Immature natural killer cell (primary cell): ENCODE results near the gene ANKHD1. TPM values are rescaled to one million over a fixed set of nuclear protein-coding genes. Genes with fewer than 3 reads are reported as not detected.
A peak's percentile ranks its signal among the peaks of the same experiment; 100 is the strongest.

Experiments used
- DNase-seq, 3 donors: peaks; one replicate each; pipeline ENCODE4 v3.0.0; 2022; ENCODE audit warnings: mixed read lengths in 1 of 3
- H3K27ac Mint-ChIP-seq, 6 donors: one replicate each; pipeline ENCODE4 v1.8.0; 2020; ENCODE audit warnings: mixed read lengths in 6 of 6, mild to moderate bottlenecking in 5 of 6, inconsistent platforms in 4 of 6, moderate library complexity in 3 of 6
- H3K27me3 Mint-ChIP-seq, 3 donors: one replicate each; pipeline ENCODE4 v1.8.0; 2020 to 2021; ENCODE audit warnings: low read depth in 3 of 3, mild to moderate bottlenecking in 3 of 3, mixed read lengths in 3 of 3, moderate library complexity in 3 of 3, inconsistent platforms in 1 of 3
- H3K36me3 Mint-ChIP-seq, 3 donors: one replicate each; pipeline ENCODE4 v1.8.0; 2020; ENCODE audit warnings: mixed read lengths in 3 of 3, inconsistent platforms in 2 of 3, mild to moderate bottlenecking in 2 of 3
- H3K4me1 Mint-ChIP-seq, 2 donors: one replicate each; pipeline ENCODE4 v1.8.0; 2020; ENCODE audit warnings: inconsistent platforms in 2 of 2, mild to moderate bottlenecking in 2 of 2, mixed read lengths in 2 of 2, moderate library complexity in 1 of 2
- H3K4me3 Mint-ChIP-seq, 5 donors: one replicate each; pipeline ENCODE4 v1.8.0; 2020; ENCODE audit warnings: mild to moderate bottlenecking in 5 of 5, mixed read lengths in 5 of 5, inconsistent platforms in 3 of 5, moderate library complexity in 3 of 5
- H3K9me3 Mint-ChIP-seq, 6 donors: one replicate each; pipeline ENCODE4 v1.8.0; 2020; ENCODE audit warnings: mild to moderate bottlenecking in 6 of 6, mixed read lengths in 6 of 6, inconsistent platforms in 4 of 6, moderate library complexity in 3 of 6
- polyA plus RNA-seq, 3 donors: library from polyadenylated mRNA; unstranded; fragments of 300-500 nt; fragmentation: Illumina TruSeq; gene quantifications; one replicate each; pipeline ENCODE4 v1.2.3, GENCODE V29; 2021

Gene ANKHD1
- 10 to 100 TPM; 37.0 to 86.1 (median 62.7) TPM for polyA plus RNA-seq

- Mint-ChIP-seq H3K4me3 (no peak within 1 kb of the TSS), H3K9me3 (no peaks in the 10 kb centered on the region), H3K36me3 (no peaks in the 10 kb centered on the region), H3K27ac (no peak within 1 kb of the TSS), H3K27me3 (no peaks in the 10 kb centered on the region), H3K4me1 (peaks cover 34 to 47% of the 10 kb centered on the region in 2 donors)
- peak; percentile 98 to 99 (median 99) for DNase-seq
Observed at GRCh38 chr5:140401362-140402257, at the start of gene ANKHD1. Gene ANKHD1 (plus strand): TSS chr5:140401833. CDS start chr5:140401968, 135 bp downstream.

GRCh38 chr5:140355546-140355945 is 46.1 kb upstream of the ANKHD1 start:
- peaks cover 8 to 9% of the 10 kb centered on the region in 2 donors for H3K4me1 Mint-ChIP-seq
- no peaks in the 10 kb centered on the region for H3K9me3 Mint-ChIP-seq
- peaks cover 5 to 14% (median 5%) of the 10 kb centered on the region in 3 donors for H3K27me3 Mint-ChIP-seq
- DNase-seq = no peak
- H3K4me3 Mint-ChIP-seq = no peak overlapping the region
- H3K27ac Mint-ChIP-seq = no peak overlapping the region
- H3K36me3 Mint-ChIP-seq = no peaks in the 10 kb centered on the region

- Mint-ChIP-seq H3K4me3 (peak overlapping the region; percentile 24 to 80 (median 77)), H3K36me3 (no peaks in the 10 kb centered on the region), H3K27me3 (peaks cover 2 to 6% (median 5%) of the 10 kb centered on the region in 3 donors), H3K4me1 (peaks cover 8 to 9% of the 10 kb centered on the region in 2 donors), H3K9me3 (no peaks in the 10 kb centered on the region), H3K27ac (peak overlapping the region in 3 of 6 donors; percentile 24 to 74 (median 57))
- DNase-seq = no peak
Observed at GRCh38 chr5:140356853-140357725, 44.5 kb upstream of the ANKHD1 start.

GRCh38 chr5:140357726-140358093 is 43.9 kb upstream of the ANKHD1 start:
- Mint-ChIP-seq H3K27ac (peak overlapping the region in 3 of 6 donors; percentile 24 to 74 (median 57)), H3K9me3 (no peaks in the 10 kb centered on the region), H3K4me1 (peaks cover 8 to 9% of the 10 kb centered on the region in 2 donors), H3K4me3 (peak overlapping the region; percentile 24 to 80 (median 77)), H3K36me3 (no peaks in the 10 kb centered on the region), H3K27me3 (peaks cover 2 to 6% (median 5%) of the 10 kb centered on the region in 3 donors)
- peak; percentile 54 to 66 (median 60) for DNase-seq

GRCh38 chr5:140358738-140359310 is 42.8 kb upstream of the ANKHD1 start:
- Mint-ChIP-seq H3K27ac (no peak overlapping the region), H3K4me3 (no peak overlapping the region), H3K27me3 (peaks cover 2 to 10% (median 3%) of the 10 kb centered on the region in 3 donors), H3K9me3 (no peaks in the 10 kb centered on the region), H3K4me1 (peaks cover 12 to 14% of the 10 kb centered on the region in 2 donors), H3K36me3 (no peaks in the 10 kb centered on the region)
- DNase-seq = no peak

GRCh38 chr5:140360101-140360500 is 41.5 kb upstream of the ANKHD1 start, which contains the start of gene SLC4A9:
Gene SLC4A9 (plus strand): TSS chr5:140360194. CDS start chr5:140360237, 43 bp downstream.
- H3K4me3 Mint-ChIP-seq = no peak within 1 kb of the TSS
- peaks cover 12 to 14% of the 10 kb centered on the region in 2 donors for H3K4me1 Mint-ChIP-seq
- H3K27me3 Mint-ChIP-seq = peaks cover 2 to 12% (median 3%) of the 10 kb centered on the region in 3 donors
- DNase-seq = no peak
- H3K36me3 Mint-ChIP-seq = no peaks in the 10 kb centered on the region
- peak within 1 kb of the TSS in 1 of 6 donors; percentile 45 for H3K27ac Mint-ChIP-seq
- H3K9me3 Mint-ChIP-seq = no peaks in the 10 kb centered on the region

- no peak overlapping the region for H3K4me3 Mint-ChIP-seq
- peaks cover 12 to 14% of the 10 kb centered on the region in 2 donors for H3K4me1 Mint-ChIP-seq
- peak overlapping the region in 1 of 6 donors; percentile 45 for H3K27ac Mint-ChIP-seq
- no peaks in the 10 kb centered on the region for H3K9me3 Mint-ChIP-seq
- peaks cover 2 to 12% (median 3%) of the 10 kb centered on the region in 3 donors for H3K27me3 Mint-ChIP-seq
- H3K36me3 Mint-ChIP-seq = no peaks in the 10 kb centered on the region
- no peak for DNase-seq
Observed at GRCh38 chr5:140360681-140361479, 40.8 kb upstream of the ANKHD1 start.

GRCh38 chr5:140361901-140362300 is 39.7 kb upstream of the ANKHD1 start:
- H3K4me1 Mint-ChIP-seq = peaks cover 12 to 14% of the 10 kb centered on the region in 2 donors
- peaks cover 2 to 12% (median 3%) of the 10 kb centered on the region in 3 donors for H3K27me3 Mint-ChIP-seq
- H3K9me3 Mint-ChIP-seq = no peaks in the 10 kb centered on the region
- peak overlapping the region in 1 of 6 donors; percentile 14 for H3K27ac Mint-ChIP-seq
- H3K36me3 Mint-ChIP-seq = no peaks in the 10 kb centered on the region
- DNase-seq = no peak
- H3K4me3 Mint-ChIP-seq = no peak overlapping the region

- no peak overlapping the region for H3K4me3 Mint-ChIP-seq
- no peaks in the 10 kb centered on the region for H3K9me3 Mint-ChIP-seq
Observed at GRCh38 chr5:140362311-140362710, 39.3 kb upstream of the ANKHD1 start.

GRCh38 chr5:140362875-140363630 is 38.6 kb upstream of the ANKHD1 start:
- DNase-seq = peak; percentile 62 to 68 (median 64)
- Mint-ChIP-seq H3K36me3 (no peaks in the 10 kb centered on the region), H3K27me3 (peaks cover 0 to 10% (median 0%) of the 10 kb centered on the region in 3 donors), H3K4me3 (peak overlapping the region in 4 of 5 donors; percentile 70 to 73 (median 71)), H3K4me1 (peaks cover 3 to 6% of the 10 kb centered on the region in 2 donors), H3K9me3 (no peaks in the 10 kb centered on the region), H3K27ac (peak overlapping the region in 1 of 6 donors; percentile 40)

More at GRCh38 chr5:140362311-140362710, 39.3 kb upstream of the ANKHD1 start:
- Mint-ChIP-seq H3K27ac (no peak overlapping the region), H3K36me3 (no peaks in the 10 kb centered on the region), H3K4me1 (peaks cover 10 to 14% of the 10 kb centered on the region in 2 donors), H3K27me3 (peaks cover 2 to 12% (median 3%) of the 10 kb centered on the region in 3 donors)
- no peak for DNase-seq

GRCh38 chr5:140363631-140364471 is 37.8 kb upstream of the ANKHD1 start:
- Mint-ChIP-seq H3K27ac (no peak overlapping the region), H3K4me3 (peak overlapping the region in 1 of 5 donors; percentile 29), H3K4me1 (peaks cover 3 to 6% of the 10 kb centered on the region in 2 donors), H3K36me3 (no peaks in the 10 kb centered on the region), H3K27me3 (peaks cover 0 to 8% (median 0%) of the 10 kb centered on the region in 3 donors), H3K9me3 (no peaks in the 10 kb centered on the region)
- DNase-seq = no peak
